ENCODE data around the gene CTNNA2. TPM values are rescaled to one million over a fixed set of nuclear protein-coding genes. Genes with fewer than 3 reads are reported as not detected.
"Not testable (repeated sequence)": the region's sequence is repeated elsewhere in the genome, so short reads cannot be mapped to it uniquely, and the experiment has no call there.

Gene CTNNA2
- total RNA-seq, 1 experiment from 2014 or later, result 2.6 TPM

DNA sequence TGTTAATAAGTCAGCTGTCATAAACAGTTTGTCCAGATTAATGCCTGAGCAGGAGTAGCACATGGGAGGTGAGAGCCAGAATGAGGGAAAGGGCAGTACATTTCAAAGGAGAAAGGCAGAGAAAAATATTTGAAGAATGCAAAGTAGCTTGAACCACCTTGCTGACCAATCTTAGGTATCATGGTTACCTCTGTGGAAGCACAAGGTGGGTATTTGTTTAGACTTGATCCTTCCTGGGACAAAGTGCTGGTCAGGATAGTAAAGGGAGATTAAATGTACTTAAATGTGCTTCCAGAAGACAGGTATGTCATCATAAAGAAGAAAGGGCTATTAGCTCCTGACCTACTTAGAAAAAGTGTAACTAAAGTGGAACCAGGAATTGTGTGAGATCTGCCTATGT is 686.7 kb downstream of the CTNNA2 start:
- DNase-seq, result no peak
- Histone ChIP-seq H3K4me3 (ENCODE audit: insufficient read depth, low read depth, low read length) (no peak overlapping the region), H3K36me3 (replicated peaks; ENCODE audit: control insufficient read depth, insufficient read depth, low read length) (no peaks in the 10 kb centered on the region), H3K27me3 (ENCODE audit: control insufficient read depth, insufficient read depth, low read length) (no peaks in the 10 kb centered on the region)

DNA sequence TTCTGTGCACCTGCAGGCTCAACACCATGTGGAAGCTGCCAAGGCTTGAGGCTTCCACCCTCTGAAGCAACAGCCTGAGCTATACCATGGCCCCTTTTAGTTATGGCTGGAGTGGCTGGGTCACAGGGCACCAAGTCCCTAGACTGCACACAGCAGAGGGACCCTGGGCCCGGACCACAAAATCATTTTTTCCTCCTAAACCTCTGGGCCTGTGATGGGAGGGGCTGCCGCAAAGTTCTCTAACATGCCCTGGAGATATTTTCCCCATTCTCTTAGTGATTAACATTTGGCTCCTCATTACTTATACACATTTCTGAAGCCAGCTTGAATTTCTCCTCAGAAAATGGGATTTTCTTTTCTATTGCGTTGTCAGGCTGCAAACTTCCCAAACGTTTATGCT is 691.1 kb downstream of the CTNNA2 start:
- not testable (repeated sequence) for DNase-seq; H3K4me3 ChIP-seq (ENCODE audit: insufficient read depth, low read depth, low read length); H3K27me3 ChIP-seq (ENCODE audit: control insufficient read depth, insufficient read depth, low read length); H3K36me3 ChIP-seq (replicated peaks; ENCODE audit: control insufficient read depth, insufficient read depth, low read length)

DNA sequence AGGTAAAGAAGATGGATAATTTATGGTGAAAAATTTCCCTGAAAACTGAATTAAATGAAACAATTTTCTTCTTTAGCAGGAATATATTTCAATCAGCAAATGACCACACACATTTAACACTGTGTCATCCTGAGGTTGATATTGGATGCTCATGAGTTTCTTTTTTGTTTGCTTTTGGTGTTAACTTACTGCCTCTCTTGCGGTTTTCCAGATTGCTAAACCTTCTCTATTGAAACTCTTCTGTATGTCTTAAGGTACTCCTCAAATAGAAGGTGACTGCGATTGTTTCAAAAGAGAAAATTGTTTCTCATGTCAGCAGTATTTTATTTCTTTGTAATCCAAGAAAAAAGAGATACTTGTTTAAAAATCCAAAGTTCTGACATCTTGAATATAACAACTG is 692.6 kb downstream of the CTNNA2 start:
- DNase-seq, result no peak
- no peak overlapping the region for H3K4me3 ChIP-seq (ENCODE audit: insufficient read depth, low read depth, low read length)

DNA sequence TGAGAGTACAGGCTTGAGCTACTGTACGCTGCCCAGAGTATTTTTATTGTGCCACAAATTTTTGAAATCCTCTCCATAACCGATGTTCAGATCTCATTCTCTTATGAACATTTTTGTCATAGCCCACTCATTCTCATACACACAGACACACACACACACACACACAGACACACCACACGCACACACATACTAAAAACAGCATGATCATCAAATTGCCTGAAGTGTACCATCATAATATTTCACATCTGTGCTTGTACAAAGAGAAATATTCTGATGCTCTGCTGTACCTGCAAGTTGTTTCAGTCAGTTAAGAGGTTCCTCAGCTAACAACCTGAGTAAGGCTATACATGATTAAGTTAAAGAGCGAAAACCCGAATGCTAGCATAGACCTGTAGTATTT is 696.6 kb downstream of the CTNNA2 start:
- Histone ChIP-seq H3K36me3 (replicated peaks; ENCODE audit: control insufficient read depth, insufficient read depth, low read length) (no peaks in the 10 kb centered on the region), H3K27me3 (ENCODE audit: control insufficient read depth, insufficient read depth, low read length) (no peaks in the 10 kb centered on the region), H3K4me3 (ENCODE audit: insufficient read depth, low read depth, low read length) (no peak overlapping the region)
- no peak for DNase-seq

More for the DNA sequence above, 692.6 kb downstream of the CTNNA2 start:
- H3K27me3 ChIP-seq (ENCODE audit: control insufficient read depth, insufficient read depth, low read length), result no peaks in the 10 kb centered on the region
- no peaks in the 10 kb centered on the region for H3K36me3 ChIP-seq (replicated peaks; ENCODE audit: control insufficient read depth, insufficient read depth, low read length)

DNA sequence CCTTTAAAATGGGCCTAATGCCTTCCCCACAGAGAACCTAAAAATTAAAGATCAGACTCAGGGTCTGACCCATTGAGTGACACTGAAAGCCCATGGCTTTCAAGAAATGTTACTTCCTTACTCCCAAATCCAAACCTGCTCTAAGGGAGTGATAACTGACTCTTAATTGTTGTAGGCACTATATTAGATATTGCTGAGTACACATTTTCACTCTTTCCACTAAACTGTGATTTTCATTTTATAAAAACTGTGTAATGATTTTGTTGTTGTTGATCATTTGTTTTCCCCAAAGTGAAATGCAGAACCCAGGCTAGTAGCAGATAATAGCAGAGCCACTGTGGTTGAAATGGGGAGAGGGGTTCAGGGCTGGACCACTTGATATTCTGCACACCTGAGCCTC is 704.6 kb downstream of the CTNNA2 start:
- Histone ChIP-seq H3K27me3 (ENCODE audit: control insufficient read depth, insufficient read depth, low read length) (no peaks in the 10 kb centered on the region), H3K4me3 (ENCODE audit: insufficient read depth, low read depth, low read length) (no peak overlapping the region), H3K36me3 (replicated peaks; ENCODE audit: control insufficient read depth, insufficient read depth, low read length) (no peaks in the 10 kb centered on the region)
- DNase-seq, result no peak

DNA sequence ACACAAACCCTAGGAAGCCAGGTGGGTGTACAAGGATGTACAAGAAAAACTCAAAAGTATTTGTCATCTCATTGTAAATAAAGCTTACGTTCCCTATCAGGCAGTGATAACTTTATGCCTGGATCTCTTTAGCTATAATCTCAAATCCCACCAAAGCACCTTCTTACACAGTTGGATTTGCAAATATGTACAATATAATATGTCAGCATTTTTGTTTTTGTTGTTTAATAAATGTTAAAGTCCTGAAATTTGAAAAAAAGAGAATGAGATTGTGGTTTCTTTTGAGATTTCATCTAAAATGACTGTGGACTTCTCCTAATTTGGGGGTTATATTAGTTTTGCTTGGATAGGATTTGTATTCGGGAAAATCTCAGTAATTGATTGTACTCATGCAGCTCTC is 709.8 kb downstream of the CTNNA2 start:
- DNase-seq, result no peak
- H3K27me3 ChIP-seq (ENCODE audit: control insufficient read depth, insufficient read depth, low read length), result no peaks in the 10 kb centered on the region
- H3K4me3 ChIP-seq (ENCODE audit: insufficient read depth, low read depth, low read length), result no peak overlapping the region
- no peaks in the 10 kb centered on the region for H3K36me3 ChIP-seq (replicated peaks; ENCODE audit: control insufficient read depth, insufficient read depth, low read length)

DNA sequence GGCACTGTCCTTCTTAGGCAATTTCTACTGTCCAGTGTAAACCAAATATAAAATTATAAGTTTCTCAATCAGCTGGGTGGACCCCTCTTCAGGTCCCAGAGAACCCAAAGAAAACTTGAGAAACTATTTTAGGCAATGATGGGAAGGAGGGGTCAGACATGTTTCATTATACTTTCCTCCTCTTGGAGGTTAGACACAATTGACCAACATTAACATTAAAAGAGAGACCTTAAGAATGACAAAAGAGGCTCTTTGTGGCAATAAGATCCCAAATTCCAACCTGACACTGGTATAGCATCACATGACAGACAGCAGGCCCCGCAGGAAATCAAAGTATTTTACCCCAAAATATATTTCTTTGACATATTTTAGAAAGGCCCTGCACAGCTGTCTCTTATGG is 718.6 kb downstream of the CTNNA2 start:
- no peaks in the 10 kb centered on the region for H3K27me3 ChIP-seq (ENCODE audit: control insufficient read depth, insufficient read depth, low read length)
- H3K36me3 ChIP-seq (replicated peaks; ENCODE audit: control insufficient read depth, insufficient read depth, low read length), result no peaks in the 10 kb centered on the region
- no peak for DNase-seq
- no peak overlapping the region for H3K4me3 ChIP-seq (ENCODE audit: insufficient read depth, low read depth, low read length)

DNA sequence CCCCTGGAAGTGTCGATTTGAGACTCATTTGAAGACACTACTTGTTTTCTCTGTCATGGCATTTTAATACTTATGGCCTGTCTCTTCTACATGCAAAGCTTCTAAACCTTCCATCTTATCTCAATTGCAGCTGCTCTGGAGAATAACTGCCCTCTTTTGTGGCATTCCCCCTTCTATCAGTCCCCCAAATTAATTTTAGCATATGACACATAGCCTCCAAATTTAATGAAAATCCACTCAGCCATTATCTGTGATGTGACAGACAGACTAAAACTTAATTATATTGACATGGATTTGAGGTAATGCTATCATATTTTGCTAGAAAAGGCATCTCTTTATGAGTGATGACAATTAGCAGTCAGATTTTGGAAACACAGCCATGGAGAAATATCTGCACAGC is 720.5 kb downstream of the CTNNA2 start:
- H3K4me3 ChIP-seq (ENCODE audit: insufficient read depth, low read depth, low read length), result no peak overlapping the region
- DNase-seq, result no peak
- no peaks in the 10 kb centered on the region for H3K36me3 ChIP-seq (replicated peaks; ENCODE audit: control insufficient read depth, insufficient read depth, low read length)
- no peaks in the 10 kb centered on the region for H3K27me3 ChIP-seq (ENCODE audit: control insufficient read depth, insufficient read depth, low read length)

DNA sequence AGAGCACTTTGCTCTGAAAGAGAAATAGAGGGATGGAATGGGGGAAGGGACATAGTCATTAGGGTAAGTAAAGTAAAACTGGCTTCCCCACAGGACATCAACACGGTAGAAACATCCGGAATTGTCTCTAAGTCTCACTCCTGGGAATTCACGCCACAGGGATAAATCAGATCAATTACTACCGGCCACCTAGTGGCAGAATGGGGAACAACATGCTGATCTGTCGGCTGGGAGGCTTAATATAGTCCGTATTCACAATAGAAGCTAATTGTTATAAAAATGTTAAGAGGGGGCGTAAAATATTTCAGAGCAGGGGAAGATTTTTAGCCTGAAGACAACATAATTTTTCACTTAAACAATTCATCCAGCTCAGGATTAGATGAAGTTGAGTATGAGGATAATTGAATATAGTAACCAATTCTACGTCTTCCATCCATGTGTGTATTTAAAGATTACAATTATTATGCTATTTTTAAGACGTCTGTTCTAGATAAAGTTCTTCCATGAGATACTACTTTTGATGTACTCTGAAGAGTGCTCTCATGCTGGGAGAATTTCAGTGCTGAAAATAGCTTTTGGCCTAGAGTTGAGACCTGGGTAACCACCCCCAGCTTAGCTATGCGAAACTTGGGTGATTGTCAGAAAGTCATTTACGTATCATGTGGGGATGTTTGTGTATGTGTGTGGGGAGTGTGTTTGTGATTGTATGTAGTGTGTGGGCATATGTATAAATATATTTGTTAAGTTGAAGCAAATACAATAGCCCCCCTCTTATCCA is 726.0 kb downstream of the CTNNA2 start:
- peak; percentile 15 for DNase-seq
- no peaks in the 10 kb centered on the region for H3K36me3 ChIP-seq (replicated peaks; ENCODE audit: control insufficient read depth, insufficient read depth, low read length)
- H3K27me3 ChIP-seq (ENCODE audit: control insufficient read depth, insufficient read depth, low read length), result no peaks in the 10 kb centered on the region
- H3K4me3 ChIP-seq (ENCODE audit: insufficient read depth, low read depth, low read length), result no peak overlapping the region

DNA sequence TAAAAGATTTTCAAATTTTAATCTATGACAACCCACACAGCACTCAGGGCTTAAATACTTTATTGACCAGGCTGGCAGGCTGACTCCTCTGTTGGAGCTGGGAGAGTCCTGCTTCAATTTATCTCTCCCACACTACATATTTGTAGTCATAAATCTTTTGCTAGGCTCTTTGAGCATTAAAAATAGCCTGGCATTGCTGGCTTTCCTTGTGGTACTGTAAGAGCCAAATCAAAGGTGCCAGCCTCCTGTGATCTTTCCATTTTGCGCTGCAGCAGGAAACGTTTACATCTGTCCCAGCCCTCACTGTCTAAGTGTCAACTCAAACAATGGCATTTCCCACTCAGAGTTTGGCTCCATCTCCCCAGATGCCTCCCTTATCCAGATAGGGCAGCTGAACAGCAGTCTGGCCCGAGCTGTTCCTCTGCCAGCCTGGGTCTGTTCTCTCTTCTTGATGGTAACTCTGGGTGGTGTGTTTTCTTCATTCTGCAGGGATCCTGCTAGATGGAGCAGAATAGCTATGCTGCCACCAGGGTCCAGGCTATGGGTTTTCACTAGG is 729.6 kb downstream of the CTNNA2 start:
- no peak for DNase-seq
- Histone ChIP-seq H3K36me3 (replicated peaks; ENCODE audit: control insufficient read depth, insufficient read depth, low read length) (no peaks in the 10 kb centered on the region), H3K27me3 (ENCODE audit: control insufficient read depth, insufficient read depth, low read length) (no peaks in the 10 kb centered on the region), H3K4me3 (ENCODE audit: insufficient read depth, low read depth, low read length) (no peak overlapping the region)

DNA sequence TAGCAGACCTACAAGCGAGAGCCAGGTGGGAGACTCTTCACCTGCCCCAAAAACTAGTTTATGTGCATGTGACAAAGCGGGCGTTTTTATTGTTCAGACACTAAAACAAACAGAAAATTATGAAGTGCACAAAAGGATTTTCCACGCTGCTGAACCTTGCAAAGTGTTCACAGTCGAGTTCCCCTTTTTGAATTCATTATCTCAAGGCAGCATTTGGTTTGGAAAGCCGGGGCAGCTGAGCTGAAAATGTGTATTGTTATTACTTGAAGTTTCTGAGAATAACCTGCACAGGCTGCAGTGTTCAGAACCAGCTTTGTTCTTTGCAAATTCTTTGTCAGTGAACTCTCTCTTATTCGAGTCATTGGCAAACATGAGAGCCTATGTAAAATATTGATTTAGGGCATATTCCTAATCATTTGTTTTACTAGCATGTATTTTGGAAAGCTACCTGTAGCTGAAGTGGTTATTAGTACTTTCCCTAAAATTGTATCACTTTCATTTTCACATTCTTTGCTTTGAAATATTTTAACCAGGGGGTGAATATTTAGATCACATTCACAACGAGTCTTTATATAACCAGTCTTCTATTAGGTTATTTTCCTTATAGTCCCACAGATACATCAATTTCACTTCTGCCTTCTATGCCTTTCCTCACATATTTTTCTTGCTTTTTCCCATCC is 732.2 kb downstream of the CTNNA2 start:
- Histone ChIP-seq H3K4me3 (ENCODE audit: insufficient read depth, low read depth, low read length) (no peak overlapping the region), H3K27me3 (ENCODE audit: control insufficient read depth, insufficient read depth, low read length) (no peaks in the 10 kb centered on the region), H3K36me3 (replicated peaks; ENCODE audit: control insufficient read depth, insufficient read depth, low read length) (no peaks in the 10 kb centered on the region)
- DNase-seq, result no peak

DNA sequence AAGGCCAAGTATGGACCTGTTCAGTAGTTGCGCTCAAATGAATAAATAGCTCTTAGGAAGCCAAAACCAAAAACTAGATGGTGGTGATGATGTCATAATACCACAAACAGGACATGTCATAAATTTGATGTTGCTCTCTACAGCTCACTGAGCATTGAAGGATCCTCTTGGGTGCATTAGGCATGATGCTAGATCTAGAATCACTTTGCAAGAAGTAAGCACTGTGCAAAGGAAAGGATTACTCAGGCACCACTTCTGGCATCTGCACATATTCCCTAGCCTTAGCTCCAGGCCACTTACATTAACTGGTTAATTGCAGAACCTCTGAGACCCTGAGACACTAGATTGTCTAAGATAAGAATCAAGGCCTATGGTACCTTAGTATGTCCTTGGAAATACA is 733.7 kb downstream of the CTNNA2 start:
- H3K4me3 ChIP-seq (ENCODE audit: insufficient read depth, low read depth, low read length), result no peak overlapping the region
- H3K36me3 ChIP-seq (replicated peaks; ENCODE audit: control insufficient read depth, insufficient read depth, low read length), result no peaks in the 10 kb centered on the region
- H3K27me3 ChIP-seq (ENCODE audit: control insufficient read depth, insufficient read depth, low read length), result no peaks in the 10 kb centered on the region
- no peak for DNase-seq

DNA sequence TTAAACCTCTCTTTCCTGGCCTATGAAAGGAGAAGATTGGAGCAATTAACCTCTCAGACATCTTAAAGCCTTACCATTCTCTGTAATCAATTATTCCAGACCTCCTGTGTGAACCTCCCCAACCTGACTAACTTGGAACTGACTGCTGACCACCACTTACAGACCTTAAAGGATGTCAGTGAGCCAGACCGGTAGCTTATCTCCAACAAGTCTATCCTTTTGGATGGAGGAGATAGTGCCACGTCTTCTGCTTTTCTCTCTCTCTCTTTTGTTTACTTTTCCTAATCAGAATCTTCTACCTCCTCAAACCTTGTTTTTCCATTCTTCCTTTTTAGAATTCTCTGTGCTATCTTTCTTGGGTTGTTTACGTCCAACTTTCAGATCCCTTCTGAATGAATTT is 734.5 kb downstream of the CTNNA2 start:
- Histone ChIP-seq H3K27me3 (ENCODE audit: control insufficient read depth, insufficient read depth, low read length) (no peaks in the 10 kb centered on the region), H3K36me3 (replicated peaks; ENCODE audit: control insufficient read depth, insufficient read depth, low read length) (no peaks in the 10 kb centered on the region), H3K4me3 (ENCODE audit: insufficient read depth, low read depth, low read length) (no peak overlapping the region)
- no peak for DNase-seq

DNA sequence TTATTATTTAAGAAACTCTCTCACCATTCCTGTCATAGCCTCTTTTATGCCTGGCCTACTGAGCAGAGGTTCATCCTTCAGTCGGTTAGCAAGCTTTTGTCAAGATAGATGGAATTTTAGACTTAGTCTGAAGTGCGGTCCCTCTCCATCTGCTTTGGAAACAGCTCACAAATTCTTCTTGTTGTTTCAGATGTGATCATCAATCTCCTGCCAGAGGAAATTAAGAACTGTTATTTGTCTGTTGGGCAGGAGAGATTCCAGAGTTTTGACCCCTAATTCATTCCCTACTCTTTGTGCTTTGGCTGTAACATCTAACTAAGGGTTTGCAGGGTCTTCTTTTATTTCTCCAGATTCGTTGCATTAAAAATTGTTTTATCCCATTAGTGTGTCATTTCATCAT is 735.3 kb downstream of the CTNNA2 start:
- Histone ChIP-seq H3K27me3 (ENCODE audit: control insufficient read depth, insufficient read depth, low read length) (no peaks in the 10 kb centered on the region), H3K36me3 (replicated peaks; ENCODE audit: control insufficient read depth, insufficient read depth, low read length) (no peaks in the 10 kb centered on the region), H3K4me3 (ENCODE audit: insufficient read depth, low read depth, low read length) (no peak overlapping the region)
- DNase-seq, result no peak

DNA sequence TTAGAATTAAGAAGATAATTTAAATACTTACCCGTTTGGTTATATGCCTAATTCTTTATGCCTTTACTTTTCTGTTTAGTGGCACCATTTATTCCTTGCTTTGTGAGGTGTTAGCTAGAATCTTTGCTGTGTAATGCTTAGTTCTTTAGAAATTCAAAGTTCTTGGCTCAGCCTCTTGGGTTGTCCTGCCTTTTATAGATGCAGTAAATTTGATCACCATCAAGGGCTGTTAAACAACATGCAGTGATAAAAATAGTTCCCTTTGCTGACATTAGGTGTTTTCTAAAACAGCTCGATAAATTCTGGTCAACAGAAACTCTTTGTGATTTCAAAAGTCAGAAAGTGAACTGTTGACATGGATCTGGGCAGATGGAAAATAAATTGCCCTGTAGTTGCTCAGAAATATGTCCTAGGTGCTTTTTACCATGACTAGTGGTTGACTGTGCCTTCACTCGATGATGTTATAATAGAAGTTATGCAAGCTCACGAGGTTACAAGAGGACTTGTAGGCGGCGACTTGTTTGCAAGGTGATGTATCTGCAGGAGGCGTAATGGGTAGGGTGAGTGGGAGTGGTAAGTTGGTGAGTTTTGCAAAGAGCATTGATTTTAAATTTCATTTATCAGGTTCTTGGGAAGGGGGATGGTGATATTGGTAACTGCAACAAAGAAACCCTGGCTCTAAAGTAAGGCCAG is 739.6 kb downstream of the CTNNA2 start:
- H3K27me3 ChIP-seq (ENCODE audit: control insufficient read depth, insufficient read depth, low read length), result no peaks in the 10 kb centered on the region

More for the DNA sequence above, 739.6 kb downstream of the CTNNA2 start:
- no peak overlapping the region for H3K4me3 ChIP-seq (ENCODE audit: insufficient read depth, low read depth, low read length)
- H3K36me3 ChIP-seq (replicated peaks; ENCODE audit: control insufficient read depth, insufficient read depth, low read length), result no peaks in the 10 kb centered on the region
- DNase-seq, result no peak
